Pancreas (tissue), 10 donors: ENCODE data around the gene SETD7. TPM values are rescaled to one million over a fixed set of nuclear protein-coding genes. Genes with fewer than 3 reads are reported as not detected.

ENCODE experiments used
- ATAC-seq, 4 donors: fragments of 200-7000 bp; cut with Tn5 transposase; one replicate each; pipeline versions ENCODE4 v1.8.0 to v1.9.1; 2020; ENCODE audit warnings: mild to moderate bottlenecking in 4 of 4, moderate library complexity in 4 of 4
- DNase-seq, 6 donors: peaks; one replicate each; pipeline ENCODE4 v3.0.0-alpha.2; 2020
- FAIRE-seq: peaks from 2 replicates; lab custom pipeline; 2012; peaks lifted over from hg19 to GRCh38; lab: Jason Lieb, UNC
- H3K27ac ChIP-seq, 4 donors: fragments of 200-600 bp; sonication (generic); 1 replicate in 3 of 4; 2 replicates in 1 of 4; pipeline versions ENCODE4 v1.5.0 to v1.8.0; 2020
- H3K27me3 ChIP-seq, 4 donors: fragments of 200-600 bp; one replicate each; pipeline ENCODE4 v1.8.0; 2021
- H3K36me3 ChIP-seq, 3 donors: fragments of 200-600 bp; sonication (generic) in 1 of 3; one replicate each; pipeline versions ENCODE4 v1.5.0 to v1.8.0; 2020 to 2021
- H3K4me1 ChIP-seq, 3 donors: fragments of 200-600 bp; one replicate each; pipeline ENCODE4 v1.8.0; 2021
- H3K4me3 ChIP-seq, 4 donors: fragments of 200-600 bp; sonication (generic) in 2 of 4; one replicate each; pipeline versions ENCODE4 v1.5.0 to v1.8.0; 2020 to 2021
- H3K9me3 ChIP-seq, 4 donors: fragments of 200-600 bp; one replicate each; pipeline ENCODE4 v1.8.0; 2021
- WGBS, 2 donors: extraction: QIAGEN DNeasy Blood & Tissue Kit; methylation state at CpG; one replicate each; pipeline ENCODE4 v1.1.7; 2013; 5-methylcytosine and 5-hydroxymethylcytosine counted together
- intact Hi-C, 3 donors: fragments of 100-400 bp; cut with DNase I; formaldehyde crosslinking; loops; one replicate each; pipeline versions ENCODE4 v1.11.1 to v1.14.2; 2022
- polyA plus RNA-seq, 2 donors: library from polyadenylated mRNA; stranded (reverse); fragments of 200-250 nt; gene quantifications; one replicate each; pipeline ENCODE4 v1.2.3, GENCODE V29; 2013
- total RNA-seq, 6 donors: library from RNA; stranded (reverse); fragmentation: NEBNext Ultra II Directional in 4 of 6; extraction: Animal tissue kit (Norgen Biotek cat#: 25700) in 4 of 6; gene quantifications; one replicate each; pipeline versions ENCODE4 v1.2.1 to v1.2.4, GENCODE V29; 2021 to 2023
- TF ChIP-seq, protein P1 (sequence below), 4 donors: fragments of 200-600 bp; sonication (generic) in 3 of 4; IDR thresholded peaks; one replicate each; pipeline versions ENCODE4 v1.5.0 to v1.8.0; 2021; ENCODE audit warnings: antibody characterized with exemption in 4 of 4
- donor health status: healthy with polysubstance abuse.
- donor health status: DM: no; HTN: no; CAD: no; lungs with moderate emphysema.
- donor health status: DM: no; HTN: no; CAD: no.
- donor health status: control.
- donor health status: control.
- donor health status: Bipolar disorder and iron deficiency.
- donor health status: DM: yes; HTN: yes; CAD: no.
- donor health status: DM: no; HTN: no; CAD: no.
- donor health status: DM: no; HTN: no; CAD: no.
- donor health status: DM: yes; HTN: yes; CAD: no.

The SETD7 gene
- 10 to 100 TPM; 14.5 to 25.1 (median 18.3) TPM for total RNA-seq
- polyA plus RNA-seq: 1 to 10 TPM; 7.1 to 7.3 TPM

GRCh38 chr4:139556071-139556723, at the start of gene SETD7:
TSS of gene SETD7 (minus strand) at chr4:139556219. CDS start at chr4:139556137, 82 bp downstream.
- no peak for FAIRE-seq
- TF ChIP-seq, protein P1, sequence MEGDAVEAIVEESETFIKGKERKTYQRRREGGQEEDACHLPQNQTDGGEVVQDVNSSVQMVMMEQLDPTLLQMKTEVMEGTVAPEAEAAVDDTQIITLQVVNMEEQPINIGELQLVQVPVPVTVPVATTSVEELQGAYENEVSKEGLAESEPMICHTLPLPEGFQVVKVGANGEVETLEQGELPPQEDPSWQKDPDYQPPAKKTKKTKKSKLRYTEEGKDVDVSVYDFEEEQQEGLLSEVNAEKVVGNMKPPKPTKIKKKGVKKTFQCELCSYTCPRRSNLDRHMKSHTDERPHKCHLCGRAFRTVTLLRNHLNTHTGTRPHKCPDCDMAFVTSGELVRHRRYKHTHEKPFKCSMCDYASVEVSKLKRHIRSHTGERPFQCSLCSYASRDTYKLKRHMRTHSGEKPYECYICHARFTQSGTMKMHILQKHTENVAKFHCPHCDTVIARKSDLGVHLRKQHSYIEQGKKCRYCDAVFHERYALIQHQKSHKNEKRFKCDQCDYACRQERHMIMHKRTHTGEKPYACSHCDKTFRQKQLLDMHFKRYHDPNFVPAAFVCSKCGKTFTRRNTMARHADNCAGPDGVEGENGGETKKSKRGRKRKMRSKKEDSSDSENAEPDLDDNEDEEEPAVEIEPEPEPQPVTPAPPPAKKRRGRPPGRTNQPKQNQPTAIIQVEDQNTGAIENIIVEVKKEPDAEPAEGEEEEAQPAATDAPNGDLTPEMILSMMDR (IDR thresholded peaks at IDR 0.05): no peak
- ATAC-seq: peak; percentile 47 to 69 (median 66)
- Histone ChIP-seq H3K27ac (peak within 1 kb of the TSS; percentile 96 to 99 (median 98)), H3K4me1 (peaks cover 25 to 55% (median 25%) of the 10 kb centered on the region in 3 donors), H3K36me3 (no peaks in the 10 kb centered on the region), H3K27me3 (no peaks in the 10 kb centered on the region), H3K4me3 (peak within 1 kb of the TSS; percentile 83 to 89 (median 86)), H3K9me3 (no peaks in the 10 kb centered on the region)
- 0 to 1% methylated on average over 54 to 61 of the region's 61 CpGs for WGBS, 2 donors
- peak; percentile 71 to 90 (median 78) for DNase-seq
- intact Hi-C loops: no loop called here

DNA sequence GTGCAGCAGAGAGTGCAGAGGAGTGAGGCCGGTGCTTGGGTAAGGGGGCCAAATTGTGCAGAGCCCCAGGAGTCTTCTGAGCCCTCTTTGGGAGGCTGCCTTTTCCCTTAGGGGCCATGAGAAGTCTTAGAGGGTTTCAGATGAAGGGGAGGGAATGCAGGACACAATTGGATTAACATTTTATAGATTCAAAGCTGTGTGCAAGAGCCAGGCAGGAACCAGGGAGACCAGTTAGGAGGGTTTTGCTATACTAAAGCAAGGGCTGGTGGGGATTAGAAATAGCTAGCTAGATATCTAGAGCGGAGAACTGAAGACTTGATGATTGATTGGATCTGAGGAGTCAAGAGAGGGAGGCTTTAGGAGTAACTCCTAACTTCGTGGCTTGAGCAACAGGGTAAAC, 49.5 kb upstream of the SETD7 start:
- no peaks in the 10 kb centered on the region for H3K27me3 ChIP-seq
- 80 to 87% methylated on average over 3 of the region's 3 CpGs for WGBS, 2 donors
- intact Hi-C loops: no loop called here
- ATAC-seq: no peak
- H3K4me3 ChIP-seq: no peak overlapping the region
- H3K9me3 ChIP-seq: no peaks in the 10 kb centered on the region
- peaks cover 0 to 6% (median 0%) of the 10 kb centered on the region in 3 donors for H3K4me1 ChIP-seq
- no peaks in the 10 kb centered on the region for H3K36me3 ChIP-seq
- no peak overlapping the region for H3K27ac ChIP-seq
- no peak for DNase-seq
- TF ChIP-seq, protein P1 (IDR thresholded peaks at IDR 0.05): no peak
- no peak for FAIRE-seq

GRCh38 chr4:139603576-139604410, 47.8 kb upstream of the SETD7 start:
- H3K36me3 ChIP-seq: no peaks in the 10 kb centered on the region
- H3K4me1 ChIP-seq: peaks cover 0 to 6% (median 0%) of the 10 kb centered on the region in 3 donors
- DNase-seq: peak in 3 of 6 donors; percentile 26 to 51 (median 45)
- WGBS, 2 donors: 29 to 35% methylated on average over 3 of the region's 3 CpGs
- TF ChIP-seq, protein P1 (IDR thresholded peaks at IDR 0.05): peak; percentile 16 to 52 (median 48)
- H3K9me3 ChIP-seq: no peaks in the 10 kb centered on the region
- no peak overlapping the region for H3K4me3 ChIP-seq
- FAIRE-seq: no peak
- peak; percentile 75 to 89 (median 84) for ATAC-seq
- no peaks in the 10 kb centered on the region for H3K27me3 ChIP-seq
- peak overlapping the region in 2 of 4 donors; percentile 10 to 12 for H3K27ac ChIP-seq
- intact Hi-C loops: no loop called here

- H3K27ac ChIP-seq: no peak overlapping the region
These were observed 46.8 kb upstream of the SETD7 start for GRCh38 chr4:139602776-139603360.

More at GRCh38 chr4:139602776-139603360, 46.8 kb upstream of the SETD7 start:
- FAIRE-seq (no peak), ATAC-seq (no peak), DNase-seq (no peak)
- intact Hi-C loops: no loop called here
- no peaks in the 10 kb centered on the region for H3K36me3 ChIP-seq
- TF ChIP-seq, protein P1 (IDR thresholded peaks at IDR 0.05): no peak
- no peaks in the 10 kb centered on the region for H3K9me3 ChIP-seq
- 51 to 57% methylated on average over 6 of the region's 6 CpGs for WGBS, 2 donors
- H3K4me3 ChIP-seq: no peak overlapping the region
- peaks cover 0 to 6% (median 0%) of the 10 kb centered on the region in 3 donors for H3K4me1 ChIP-seq
- H3K27me3 ChIP-seq: no peaks in the 10 kb centered on the region
